Suppressor macrophage treated with lipopolysaccharide for 4 hours (primary cell): ENCODE data around the gene GAREM1.
A peak's percentile ranks its signal among the peaks of the same experiment; 100 is the strongest.
"Not testable (repeated sequence)": the region's sequence is repeated elsewhere in the genome, so short reads cannot be mapped to it uniquely, and the experiment has no call there.

Source experiments
- DNase-seq: peaks from one replicate; pipeline ENCODE4 v3.0.0-alpha.2; 2020

The GAREM1 gene

GRCh38 chr18:32470714-32471633 is at the start of gene GAREM1:
Gene GAREM1 (minus strand): TSS chr18:32470882. CDS start chr18:32470428, 454 bp downstream.
- peak; percentile 85 for DNase-seq

GRCh38 chr18:32511147-32511546 is 40.5 kb upstream of the GAREM1 start:
- DNase-seq, result no peak

GRCh38 chr18:32509111-32509510 is 38.4 kb upstream of the GAREM1 start:
- no peak for DNase-seq

- DNase-seq, result no peak
Measured at GRCh38 chr18:32507093-32507492, 36.4 kb upstream of the GAREM1 start.

GRCh38 chr18:32502014-32502413 is 31.3 kb upstream of the GAREM1 start:
- DNase-seq, result no peak

- not testable (repeated sequence) for DNase-seq
Measured at GRCh38 chr18:32501242-32501641, 30.6 kb upstream of the GAREM1 start.

- DNase-seq, result no peak
Measured at GRCh38 chr18:32483002-32483401, 12.3 kb upstream of the GAREM1 start.

- DNase-seq, result no peak
Measured at GRCh38 chr18:32482117-32482516, 11.4 kb upstream of the GAREM1 start.

- DNase-seq, result no peak
Measured at GRCh38 chr18:32480581-32480980, 9.9 kb upstream of the GAREM1 start.

GRCh38 chr18:32478807-32479206 is 8.1 kb upstream of the GAREM1 start:
- no peak for DNase-seq

GRCh38 chr18:32478317-32478716 is 7.6 kb upstream of the GAREM1 start:
- no peak for DNase-seq

GRCh38 chr18:32476106-32476505 is 5.4 kb upstream of the GAREM1 start:
- DNase-seq, result no peak

- DNase-seq, result not testable (repeated sequence)
Measured at GRCh38 chr18:32475069-32475468, 4.4 kb upstream of the GAREM1 start.

GRCh38 chr18:32473325-32473724 is 2.6 kb upstream of the GAREM1 start:
- no peak for DNase-seq

GRCh38 chr18:32472841-32473240 is 2.2 kb upstream of the GAREM1 start:
- no peak for DNase-seq

- peak; percentile 5 for DNase-seq
Measured at GRCh38 chr18:32470460-32470713, 295 bp downstream of the GAREM1 start.

- DNase-seq, result peak; percentile 9
Measured at GRCh38 chr18:32469691-32470459, 807 bp downstream of the GAREM1 start.

- peak; percentile 18 for DNase-seq
Measured at GRCh38 chr18:32469190-32469651, 1.5 kb downstream of the GAREM1 start.

GRCh38 chr18:32468147-32468845 is 2.4 kb downstream of the GAREM1 start:
- peak; percentile 75 for DNase-seq

- no peak for DNase-seq
Measured at GRCh38 chr18:32461709-32462272, 8.9 kb downstream of the GAREM1 start.

GRCh38 chr18:32460171-32460731 is 10.4 kb downstream of the GAREM1 start:
- DNase-seq, result no peak

GRCh38 chr18:32459361-32460101 is 11.2 kb downstream of the GAREM1 start:
- no peak for DNase-seq
